Body of pancreas (tissue), 4 donors: ENCODE data around the gene PRMT6.

Experiments used
- POLR2A ChIP-seq, 3 donors: fragments of 450-650 bp; IDR thresholded peaks; one replicate each; pipeline ENCODE4 v1.6.1; 2016; ENCODE audit warnings: antibody characterized with exemption in 3 of 3, mild to moderate bottlenecking in 2 of 3
- TF ChIP-seq, protein P1 (sequence below), 7 experiments: fragments of 450-650 bp in 4 of 7; fragments of 200-600 bp in 3 of 7; sonication (generic) in 3 of 7; IDR thresholded peaks; one replicate each; pipeline ENCODE4 v1.5.1; 2016 to 2019; ENCODE audit warnings: antibody characterized with exemption in 7 of 7

DNA sequence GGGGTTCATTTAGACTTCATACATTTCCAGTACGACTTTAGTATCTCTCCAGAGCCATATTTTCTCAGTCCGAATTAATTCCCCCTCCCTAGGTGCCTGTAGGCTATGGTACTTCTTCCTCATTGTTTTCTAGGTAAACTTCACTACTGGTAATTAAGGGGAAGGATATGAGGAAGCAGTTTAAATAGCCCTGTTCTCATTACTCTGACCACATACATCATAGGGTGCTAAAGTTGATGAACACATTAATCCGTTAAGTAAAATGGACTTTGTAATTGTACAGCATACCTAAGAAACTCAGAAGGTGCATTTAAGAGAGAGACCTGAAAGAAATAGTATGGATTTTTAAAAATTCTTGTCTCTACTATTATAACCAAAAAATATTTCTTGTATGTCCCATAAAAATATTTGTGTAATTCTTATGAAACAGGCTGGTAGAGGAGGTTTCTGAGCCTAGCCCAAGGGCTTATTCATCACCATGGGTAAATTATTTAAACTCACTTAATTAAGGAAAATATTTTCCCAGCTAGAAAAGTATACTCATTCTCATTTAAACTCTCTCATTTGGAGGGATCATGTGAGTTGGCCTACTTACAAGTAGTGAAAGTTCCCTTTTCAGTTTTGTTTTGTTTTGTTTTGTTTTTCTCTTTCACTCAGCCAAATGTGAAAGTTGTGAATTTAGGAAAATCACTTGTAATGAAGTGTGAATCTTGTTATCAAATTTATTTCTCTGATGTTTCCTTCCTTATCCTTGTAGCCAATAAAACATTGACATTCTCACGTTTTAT is 2.0 kb downstream of the PRMT6 start:
- TF ChIP-seq, protein P1, sequence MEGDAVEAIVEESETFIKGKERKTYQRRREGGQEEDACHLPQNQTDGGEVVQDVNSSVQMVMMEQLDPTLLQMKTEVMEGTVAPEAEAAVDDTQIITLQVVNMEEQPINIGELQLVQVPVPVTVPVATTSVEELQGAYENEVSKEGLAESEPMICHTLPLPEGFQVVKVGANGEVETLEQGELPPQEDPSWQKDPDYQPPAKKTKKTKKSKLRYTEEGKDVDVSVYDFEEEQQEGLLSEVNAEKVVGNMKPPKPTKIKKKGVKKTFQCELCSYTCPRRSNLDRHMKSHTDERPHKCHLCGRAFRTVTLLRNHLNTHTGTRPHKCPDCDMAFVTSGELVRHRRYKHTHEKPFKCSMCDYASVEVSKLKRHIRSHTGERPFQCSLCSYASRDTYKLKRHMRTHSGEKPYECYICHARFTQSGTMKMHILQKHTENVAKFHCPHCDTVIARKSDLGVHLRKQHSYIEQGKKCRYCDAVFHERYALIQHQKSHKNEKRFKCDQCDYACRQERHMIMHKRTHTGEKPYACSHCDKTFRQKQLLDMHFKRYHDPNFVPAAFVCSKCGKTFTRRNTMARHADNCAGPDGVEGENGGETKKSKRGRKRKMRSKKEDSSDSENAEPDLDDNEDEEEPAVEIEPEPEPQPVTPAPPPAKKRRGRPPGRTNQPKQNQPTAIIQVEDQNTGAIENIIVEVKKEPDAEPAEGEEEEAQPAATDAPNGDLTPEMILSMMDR (IDR thresholded peaks at IDR 0.05): no peak
- TF ChIP-seq POLR2A (IDR thresholded peaks at IDR 0.05): no peak
